Tibial nerve (tissue), 3 donors: ENCODE data around the gene CFAP99.

Experiments
- POLR2A ChIP-seq, 2 donors: fragments of 450-650 bp; IDR thresholded peaks; one replicate each; pipeline ENCODE4 v1.6.1; 2017; ENCODE audit warnings: antibody characterized with exemption in 2 of 2, mild to moderate bottlenecking in 2 of 2, moderate library complexity in 2 of 2
- TF ChIP-seq, protein P1 (sequence below), 5 experiments: fragments of 200-600 bp in 3 of 5; fragments of 450-650 bp in 2 of 5; sonication (generic) in 3 of 5; IDR thresholded peaks; one replicate each; pipeline ENCODE4 v1.5.1; 2016 to 2019; ENCODE audit warnings: antibody characterized with exemption in 5 of 5, mild to moderate bottlenecking in 3 of 5, moderate library complexity in 2 of 5

DNA sequence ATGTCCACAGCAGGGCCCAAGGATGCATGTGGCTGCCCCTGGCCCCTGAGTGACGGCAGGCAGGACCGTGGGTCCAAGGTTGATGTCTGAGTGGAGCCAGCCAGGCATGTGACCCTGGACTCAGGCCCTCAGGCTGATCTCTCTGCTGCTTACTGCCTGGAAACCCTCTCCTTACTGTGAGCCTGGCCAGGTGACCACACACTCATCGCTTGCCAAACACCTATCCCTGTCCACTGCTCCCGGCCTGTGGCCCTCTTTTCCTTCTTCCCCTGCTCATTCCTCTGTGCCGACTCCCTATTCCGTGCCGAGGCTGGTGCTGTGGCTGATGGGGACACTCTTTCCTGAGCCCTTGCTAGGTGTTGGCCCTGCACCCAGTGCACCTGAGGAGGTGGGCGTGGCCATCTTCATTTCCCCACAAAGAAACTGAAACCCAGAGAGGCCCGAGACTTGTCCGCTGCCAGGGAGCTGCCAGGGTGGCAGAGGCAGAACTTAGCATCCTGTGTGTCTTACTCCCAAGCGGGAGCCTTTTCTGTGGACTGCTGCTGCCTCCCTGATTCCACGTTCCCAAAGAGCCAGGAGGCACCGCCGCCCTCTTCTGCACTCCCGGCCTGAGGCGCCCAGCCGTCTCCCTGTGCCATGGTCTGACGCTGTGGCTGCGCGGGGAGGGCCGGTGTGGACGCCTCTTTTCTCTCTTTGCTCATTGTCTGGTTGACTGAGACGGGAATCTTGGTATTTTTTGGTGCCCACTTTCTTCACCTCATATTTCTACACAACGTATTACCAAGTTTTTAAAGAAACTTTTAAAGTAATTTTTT is 38.9 kb downstream of the CFAP99 start:
- TF ChIP-seq POLR2A (IDR thresholded peaks at IDR 0.05), result no peak
- TF ChIP-seq, protein P1, sequence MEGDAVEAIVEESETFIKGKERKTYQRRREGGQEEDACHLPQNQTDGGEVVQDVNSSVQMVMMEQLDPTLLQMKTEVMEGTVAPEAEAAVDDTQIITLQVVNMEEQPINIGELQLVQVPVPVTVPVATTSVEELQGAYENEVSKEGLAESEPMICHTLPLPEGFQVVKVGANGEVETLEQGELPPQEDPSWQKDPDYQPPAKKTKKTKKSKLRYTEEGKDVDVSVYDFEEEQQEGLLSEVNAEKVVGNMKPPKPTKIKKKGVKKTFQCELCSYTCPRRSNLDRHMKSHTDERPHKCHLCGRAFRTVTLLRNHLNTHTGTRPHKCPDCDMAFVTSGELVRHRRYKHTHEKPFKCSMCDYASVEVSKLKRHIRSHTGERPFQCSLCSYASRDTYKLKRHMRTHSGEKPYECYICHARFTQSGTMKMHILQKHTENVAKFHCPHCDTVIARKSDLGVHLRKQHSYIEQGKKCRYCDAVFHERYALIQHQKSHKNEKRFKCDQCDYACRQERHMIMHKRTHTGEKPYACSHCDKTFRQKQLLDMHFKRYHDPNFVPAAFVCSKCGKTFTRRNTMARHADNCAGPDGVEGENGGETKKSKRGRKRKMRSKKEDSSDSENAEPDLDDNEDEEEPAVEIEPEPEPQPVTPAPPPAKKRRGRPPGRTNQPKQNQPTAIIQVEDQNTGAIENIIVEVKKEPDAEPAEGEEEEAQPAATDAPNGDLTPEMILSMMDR (IDR thresholded peaks at IDR 0.05), result no peak
